ENCODE results near the gene CEP41. TPM values are rescaled to one million over a fixed set of nuclear protein-coding genes. Genes with fewer than 3 reads are reported as not detected.

CEP41 gene
- total RNA-seq, 4 donors from 2014 or later, result 1.8 to 6.2 (median 1.9) TPM

DNA sequence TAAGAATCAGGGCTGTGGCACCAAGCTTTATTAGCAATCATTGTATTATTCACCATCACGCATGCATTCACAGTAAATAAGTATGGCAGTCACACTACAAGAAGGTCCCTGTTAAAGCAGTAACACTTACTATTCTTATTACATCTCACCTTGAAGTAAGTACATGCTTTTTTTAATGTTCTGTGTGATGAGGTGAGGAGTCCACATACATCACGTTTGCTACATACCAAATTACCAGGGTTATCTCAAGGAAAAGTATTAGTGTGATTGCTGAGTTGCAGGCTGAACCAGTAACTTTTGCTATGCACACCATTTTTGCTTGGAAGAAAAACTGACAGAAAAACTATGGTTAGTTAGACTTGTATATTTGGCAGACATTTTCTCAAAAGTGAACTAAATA, 35.8 kb downstream of the CEP41 start:
- intact Hi-C loops (cut with DNase I; ENCODE audit: low total_unique reads), result no loop called here
- Histone ChIP-seq H3K36me3 (no peaks in the 10 kb centered on the region), H3K27me3 (no peaks in the 10 kb centered on the region), H3K27ac (no peak overlapping the region), H3K4me1 (no peaks in the 10 kb centered on the region), H3K4me3 (no peak overlapping the region), H3K9me3 (no peaks in the 10 kb centered on the region)
- TF ChIP-seq CTCF (IDR thresholded peaks at IDR 0.05 in 4 of 5, conservative IDR thresholded peaks at IDR 0.05 in 1 of 5), result no peak
- no peak for ATAC-seq
- no peak for DNase-seq
- in situ Hi-C loops (cut with MboI; ENCODE audit: low sequenced_read_pairs in 4 of 4), result no loop called here

GRCh38 chr7:130401578-130401977, 39.2 kb downstream of the CEP41 start:
- Histone ChIP-seq H3K4me3 (no peak overlapping the region), H3K9me3 (no peaks in the 10 kb centered on the region), H3K27me3 (no peaks in the 10 kb centered on the region), H3K4me1 (no peaks in the 10 kb centered on the region), H3K36me3 (no peaks in the 10 kb centered on the region), H3K27ac (no peak overlapping the region)
- DNase-seq (no peak), ATAC-seq (no peak)
- in situ Hi-C loops (cut with MboI; ENCODE audit: low sequenced_read_pairs in 4 of 4), result no loop called here
- TF ChIP-seq POLR2A (IDR thresholded peaks at IDR 0.05) (no peak), CTCF (IDR thresholded peaks at IDR 0.05 in 4 of 5, conservative IDR thresholded peaks at IDR 0.05 in 1 of 5) (no peak)
- intact Hi-C loops (cut with DNase I; ENCODE audit: low total_unique reads), result no loop called here

DNA sequence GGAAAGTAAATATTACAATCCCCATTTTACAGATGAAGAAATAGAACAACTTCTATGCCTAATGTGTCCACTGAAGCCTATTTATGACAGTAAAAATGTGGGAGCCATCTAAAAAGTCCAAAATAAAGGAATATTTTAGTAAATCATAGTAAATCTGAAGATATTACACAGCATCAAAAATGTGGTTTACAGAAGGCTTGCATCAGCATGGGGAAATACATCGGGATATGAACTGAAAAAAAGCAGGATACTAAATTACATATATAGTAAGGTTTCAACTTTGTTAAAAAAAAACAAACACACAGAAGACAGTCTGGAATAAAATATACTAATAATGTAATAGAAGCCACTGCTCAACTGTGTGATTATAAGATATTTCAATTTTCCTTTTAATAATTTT, 39.7 kb downstream of the CEP41 start:
- intact Hi-C loops (cut with DNase I; ENCODE audit: low total_unique reads), result no loop called here
- no peak overlapping the region for H3K27ac ChIP-seq
- H3K27me3 ChIP-seq, result no peaks in the 10 kb centered on the region
- TF ChIP-seq CTCF (IDR thresholded peaks at IDR 0.05 in 4 of 5, conservative IDR thresholded peaks at IDR 0.05 in 1 of 5) (no peak), POLR2A (IDR thresholded peaks at IDR 0.05) (no peak)
- DNase-seq, result no peak
- no peaks in the 10 kb centered on the region for H3K36me3 ChIP-seq
- in situ Hi-C loops (cut with MboI; ENCODE audit: low sequenced_read_pairs in 4 of 4), result no loop called here
- no peaks in the 10 kb centered on the region for H3K4me1 ChIP-seq
- H3K4me3 ChIP-seq, result no peak overlapping the region
- H3K9me3 ChIP-seq, result no peaks in the 10 kb centered on the region
- ATAC-seq, result no peak

DNA sequence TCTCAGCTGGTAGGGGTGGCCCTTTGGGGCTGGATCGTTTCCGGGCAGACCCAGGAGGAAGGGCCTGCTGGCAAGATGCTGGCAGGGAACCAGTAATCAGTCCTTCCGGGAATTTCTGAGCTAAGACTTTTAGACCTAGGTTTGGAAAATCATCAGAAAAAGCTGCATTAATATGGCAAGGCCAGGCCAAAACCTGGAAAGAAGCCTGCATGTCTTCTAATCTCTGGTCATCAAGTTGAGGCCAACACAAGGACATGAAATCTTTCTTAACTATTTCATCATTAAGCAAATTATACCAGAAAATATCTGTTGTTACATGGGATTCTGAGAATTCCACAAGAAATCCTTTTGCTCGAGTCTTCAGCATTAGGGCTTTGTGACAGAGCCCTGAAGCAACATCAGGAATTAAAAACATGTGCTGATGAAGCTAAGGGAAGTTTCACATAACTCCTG, 40.7 kb downstream of the CEP41 start:
- intact Hi-C loops (cut with DNase I; ENCODE audit: low total_unique reads) (no loop called here), in situ Hi-C loops (cut with MboI; ENCODE audit: low sequenced_read_pairs in 4 of 4) (no loop called here)
- DNase-seq (no peak), ATAC-seq (no peak)
- TF ChIP-seq CTCF (IDR thresholded peaks at IDR 0.05 in 4 of 5, conservative IDR thresholded peaks at IDR 0.05 in 1 of 5) (no peak), POLR2A (IDR thresholded peaks at IDR 0.05) (no peak)
- Histone ChIP-seq H3K9me3 (no peaks in the 10 kb centered on the region), H3K27ac (no peak overlapping the region), H3K4me3 (no peak overlapping the region), H3K36me3 (no peaks in the 10 kb centered on the region), H3K27me3 (no peaks in the 10 kb centered on the region), H3K4me1 (no peaks in the 10 kb centered on the region)

- H3K4me1 ChIP-seq, result no peaks in the 10 kb centered on the region
- H3K9me3 ChIP-seq, result no peaks in the 10 kb centered on the region
- no peaks in the 10 kb centered on the region for H3K27me3 ChIP-seq
- H3K27ac ChIP-seq, result no peak overlapping the region
- no peaks in the 10 kb centered on the region for H3K36me3 ChIP-seq
- no peak overlapping the region for H3K4me3 ChIP-seq
- in situ Hi-C loops (cut with MboI; ENCODE audit: low sequenced_read_pairs in 4 of 4), result no loop called here
- ATAC-seq, result no peak
- no peak for DNase-seq
- TF ChIP-seq POLR2A (IDR thresholded peaks at IDR 0.05) (no peak), CTCF (IDR thresholded peaks at IDR 0.05 in 4 of 5, conservative IDR thresholded peaks at IDR 0.05 in 1 of 5) (no peak)
- intact Hi-C loops (cut with DNase I; ENCODE audit: low total_unique reads), result no loop called here
Measured at GRCh38 chr7:130398526-130399090, 42.2 kb downstream of the CEP41 start.

All from gastrocnemius medialis (tissue), 4 donors.